Uterus (tissue), 2 donors: ENCODE measurements around the gene POP5.

Source experiments
- CTCF ChIP-seq, 4 experiments: fragments of 200-600 bp in 2 of 4; fragments of 450-650 bp in 2 of 4; sonication (generic) in 2 of 4; IDR thresholded peaks; one replicate each; pipeline ENCODE4 v1.5.1; 2016 to 2019; ENCODE audit warnings: antibody characterized with exemption in 4 of 4, mild to moderate bottlenecking in 2 of 4, moderate library complexity in 1 of 4
- POLR2A ChIP-seq, 2 donors: fragments of 450-650 bp; IDR thresholded peaks; one replicate each; pipeline ENCODE4 v1.6.1; 2016; ENCODE audit warnings: antibody characterized with exemption in 2 of 2, mild to moderate bottlenecking in 1 of 2, moderate library complexity in 1 of 2

GRCh38 chr12:120630104-120630892 is 49.1 kb upstream of the POP5 start:
- TF ChIP-seq CTCF (IDR thresholded peaks at IDR 0.05) (no peak), POLR2A (IDR thresholded peaks at IDR 0.05) (no peak)
